ENCODE results near the gene DOCK7. TPM values are rescaled to one million over a fixed set of nuclear protein-coding genes. Genes with fewer than 3 reads are reported as not detected.

The DOCK7 gene
- total RNA-seq, 1 donor from 2014 or later = 28.0 TPM

DNA sequence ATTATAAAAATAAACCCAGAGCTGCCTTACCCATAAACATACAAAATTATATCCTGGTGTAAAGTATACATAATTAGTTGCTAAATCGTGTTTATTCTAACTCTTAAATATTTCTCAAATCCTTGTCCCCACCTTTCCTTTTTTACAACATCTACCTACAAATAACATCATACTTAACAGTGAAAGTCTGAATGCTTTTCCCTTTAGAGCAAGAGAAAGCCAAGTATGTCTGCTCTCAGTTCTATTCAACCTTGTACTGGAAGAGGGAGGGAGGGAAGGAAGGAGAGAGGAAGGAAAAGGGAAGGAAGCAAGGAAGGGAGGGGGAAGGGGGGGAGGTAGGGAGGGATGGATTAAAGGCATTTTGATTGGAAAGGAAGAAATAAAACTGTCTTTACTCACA, 14.6 kb downstream of the DOCK7 start:
- DNase-seq (ENCODE audit: low spot score) = no peak
- TF ChIP-seq, protein P1, sequence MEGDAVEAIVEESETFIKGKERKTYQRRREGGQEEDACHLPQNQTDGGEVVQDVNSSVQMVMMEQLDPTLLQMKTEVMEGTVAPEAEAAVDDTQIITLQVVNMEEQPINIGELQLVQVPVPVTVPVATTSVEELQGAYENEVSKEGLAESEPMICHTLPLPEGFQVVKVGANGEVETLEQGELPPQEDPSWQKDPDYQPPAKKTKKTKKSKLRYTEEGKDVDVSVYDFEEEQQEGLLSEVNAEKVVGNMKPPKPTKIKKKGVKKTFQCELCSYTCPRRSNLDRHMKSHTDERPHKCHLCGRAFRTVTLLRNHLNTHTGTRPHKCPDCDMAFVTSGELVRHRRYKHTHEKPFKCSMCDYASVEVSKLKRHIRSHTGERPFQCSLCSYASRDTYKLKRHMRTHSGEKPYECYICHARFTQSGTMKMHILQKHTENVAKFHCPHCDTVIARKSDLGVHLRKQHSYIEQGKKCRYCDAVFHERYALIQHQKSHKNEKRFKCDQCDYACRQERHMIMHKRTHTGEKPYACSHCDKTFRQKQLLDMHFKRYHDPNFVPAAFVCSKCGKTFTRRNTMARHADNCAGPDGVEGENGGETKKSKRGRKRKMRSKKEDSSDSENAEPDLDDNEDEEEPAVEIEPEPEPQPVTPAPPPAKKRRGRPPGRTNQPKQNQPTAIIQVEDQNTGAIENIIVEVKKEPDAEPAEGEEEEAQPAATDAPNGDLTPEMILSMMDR (IDR thresholded peaks at IDR 0.05; ENCODE audit: unreplicated experiment) = no peak
- Mint-ChIP-seq H3K27me3 (ENCODE audit: unreplicated experiment) (no peaks in the 10 kb centered on the region), H3K9me3 (ENCODE audit: unreplicated experiment) (no peaks in the 10 kb centered on the region), H3K4me1 (ENCODE audit: unreplicated experiment) (peaks cover 4% of the 10 kb centered on the region), H3K27ac (ENCODE audit: unreplicated experiment) (no peak overlapping the region), H3K36me3 (ENCODE audit: low read depth, unreplicated experiment) (no peaks in the 10 kb centered on the region), H3K4me3 (ENCODE audit: unreplicated experiment) (no peak overlapping the region)

DNA sequence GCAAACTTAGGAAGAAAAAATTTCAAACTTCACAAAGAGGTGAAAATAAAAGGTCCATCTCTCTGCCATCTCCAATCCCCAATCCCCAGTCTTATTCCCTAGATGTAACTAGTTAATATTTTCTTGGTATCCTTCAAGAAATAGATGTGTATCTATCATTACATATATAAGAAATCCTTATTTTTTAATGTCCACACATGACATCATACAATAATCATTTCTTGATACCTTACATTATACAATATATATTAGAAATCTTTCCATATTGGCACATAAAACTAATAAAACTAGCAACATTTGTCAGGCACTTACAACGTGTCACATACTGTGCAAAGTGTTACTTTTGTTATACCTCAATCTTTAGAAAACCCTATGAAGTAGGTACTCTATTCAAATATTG, 16.2 kb downstream of the DOCK7 start:
- TF ChIP-seq, protein P1 (IDR thresholded peaks at IDR 0.05; ENCODE audit: unreplicated experiment) = no peak
- peaks cover 4% of the 10 kb centered on the region for H3K4me1 Mint-ChIP-seq (ENCODE audit: unreplicated experiment)
- H3K27ac Mint-ChIP-seq (ENCODE audit: unreplicated experiment) = no peak overlapping the region
- no peak overlapping the region for H3K4me3 Mint-ChIP-seq (ENCODE audit: unreplicated experiment)
- H3K9me3 Mint-ChIP-seq (ENCODE audit: unreplicated experiment) = no peaks in the 10 kb centered on the region
- H3K27me3 Mint-ChIP-seq (ENCODE audit: unreplicated experiment) = no peaks in the 10 kb centered on the region
- no peak for DNase-seq (ENCODE audit: low spot score)
- H3K36me3 Mint-ChIP-seq (ENCODE audit: low read depth, unreplicated experiment) = no peaks in the 10 kb centered on the region

DNA sequence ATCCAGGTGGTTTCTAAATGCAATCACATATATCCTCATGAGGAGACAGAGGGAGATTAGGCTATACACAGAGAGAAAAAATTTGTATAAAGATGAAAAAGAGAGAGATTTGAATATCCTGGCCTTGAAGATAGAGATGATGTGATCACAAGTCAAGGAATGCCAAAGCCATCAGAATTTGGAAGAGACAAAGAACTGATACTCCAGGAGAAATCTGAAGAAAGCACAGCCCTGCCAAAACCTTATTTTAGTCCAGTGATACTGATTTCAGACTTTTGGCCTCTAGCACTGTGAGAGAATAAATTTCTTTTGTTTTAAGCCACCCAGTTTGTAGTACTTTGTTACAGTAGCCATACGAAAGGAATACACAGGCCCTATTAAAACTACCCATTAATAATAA, 33.4 kb downstream of the DOCK7 start:
- no peaks in the 10 kb centered on the region for H3K4me1 Mint-ChIP-seq (ENCODE audit: unreplicated experiment)
- TF ChIP-seq, protein P1 (IDR thresholded peaks at IDR 0.05; ENCODE audit: unreplicated experiment) = no peak
- peaks cover 2% of the 10 kb centered on the region for H3K27me3 Mint-ChIP-seq (ENCODE audit: unreplicated experiment)
- no peak for DNase-seq (ENCODE audit: low spot score)
- H3K4me3 Mint-ChIP-seq (ENCODE audit: unreplicated experiment) = no peak overlapping the region
- H3K27ac Mint-ChIP-seq (ENCODE audit: unreplicated experiment) = no peak overlapping the region
- peaks cover 10% of the 10 kb centered on the region for H3K36me3 Mint-ChIP-seq (ENCODE audit: low read depth, unreplicated experiment)
- no peaks in the 10 kb centered on the region for H3K9me3 Mint-ChIP-seq (ENCODE audit: unreplicated experiment)

DNA sequence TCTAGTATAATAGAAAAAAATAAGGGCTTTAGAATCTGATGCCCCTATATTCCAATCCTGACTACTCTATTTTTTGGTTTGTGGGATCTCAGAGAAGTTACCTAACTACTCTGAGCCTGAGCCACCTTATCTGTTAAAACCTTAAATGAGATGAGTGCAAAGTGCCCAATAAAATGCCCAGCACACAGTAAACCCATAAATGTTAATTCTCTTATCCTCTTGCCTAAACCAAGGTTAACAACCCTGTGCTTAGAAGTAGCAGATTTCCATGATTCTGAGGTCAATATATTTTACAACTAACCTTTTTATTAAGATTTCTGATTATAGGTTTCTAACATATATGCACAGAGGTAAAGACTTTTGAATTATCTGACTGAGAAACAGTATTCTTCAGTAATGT, 35.8 kb downstream of the DOCK7 start:
- H3K4me1 Mint-ChIP-seq (ENCODE audit: unreplicated experiment) = no peaks in the 10 kb centered on the region
- no peak overlapping the region for H3K4me3 Mint-ChIP-seq (ENCODE audit: unreplicated experiment)
- no peak for DNase-seq (ENCODE audit: low spot score)
- TF ChIP-seq, protein P1 (IDR thresholded peaks at IDR 0.05; ENCODE audit: unreplicated experiment) = no peak
- no peaks in the 10 kb centered on the region for H3K9me3 Mint-ChIP-seq (ENCODE audit: unreplicated experiment)
- H3K27ac Mint-ChIP-seq (ENCODE audit: unreplicated experiment) = no peak overlapping the region
- H3K36me3 Mint-ChIP-seq (ENCODE audit: low read depth, unreplicated experiment) = peaks cover 10% of the 10 kb centered on the region
- peaks cover 2% of the 10 kb centered on the region for H3K27me3 Mint-ChIP-seq (ENCODE audit: unreplicated experiment)

DNA sequence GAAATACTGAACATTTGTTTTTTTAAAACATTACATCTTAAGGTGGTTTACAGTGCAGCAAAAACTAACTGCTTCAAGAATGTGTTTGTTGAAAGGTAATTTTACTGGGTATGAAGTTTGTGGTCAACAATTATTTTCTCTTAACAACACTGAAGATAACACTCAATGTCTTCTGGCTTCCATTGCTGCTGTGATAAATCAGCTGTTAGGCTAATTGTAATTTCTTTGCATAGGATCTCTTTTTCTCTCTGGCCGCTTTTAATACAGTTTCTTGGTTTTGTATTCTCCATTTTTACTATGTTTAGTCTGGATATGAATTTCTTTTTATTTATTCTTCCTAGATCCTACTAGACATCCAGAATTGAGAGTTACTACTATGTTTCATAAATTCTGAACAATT, 44.9 kb downstream of the DOCK7 start:
- Mint-ChIP-seq H3K4me1 (ENCODE audit: unreplicated experiment) (no peaks in the 10 kb centered on the region), H3K27ac (ENCODE audit: unreplicated experiment) (no peak overlapping the region), H3K36me3 (ENCODE audit: low read depth, unreplicated experiment) (peaks cover 12% of the 10 kb centered on the region), H3K4me3 (ENCODE audit: unreplicated experiment) (peak overlapping the region; percentile 1), H3K27me3 (ENCODE audit: unreplicated experiment) (no peaks in the 10 kb centered on the region), H3K9me3 (ENCODE audit: unreplicated experiment) (no peaks in the 10 kb centered on the region)
- TF ChIP-seq, protein P1 (IDR thresholded peaks at IDR 0.05; ENCODE audit: unreplicated experiment) = no peak
- DNase-seq (ENCODE audit: low spot score) = no peak

Measured in endothelial cell (in vitro differentiated cells).